ENCODE data around the gene TRIM66. TPM values are rescaled to one million over a fixed set of nuclear protein-coding genes. Genes with fewer than 3 reads are reported as not detected.

The TRIM66 gene
- total and polyA plus RNA-seq, 9 of the 15 experiments (the other 6 are each of a cell fraction or from before 2014, with no cell fraction given), result 1.1 to 7.3 (median 4.9) TPM

DNA sequence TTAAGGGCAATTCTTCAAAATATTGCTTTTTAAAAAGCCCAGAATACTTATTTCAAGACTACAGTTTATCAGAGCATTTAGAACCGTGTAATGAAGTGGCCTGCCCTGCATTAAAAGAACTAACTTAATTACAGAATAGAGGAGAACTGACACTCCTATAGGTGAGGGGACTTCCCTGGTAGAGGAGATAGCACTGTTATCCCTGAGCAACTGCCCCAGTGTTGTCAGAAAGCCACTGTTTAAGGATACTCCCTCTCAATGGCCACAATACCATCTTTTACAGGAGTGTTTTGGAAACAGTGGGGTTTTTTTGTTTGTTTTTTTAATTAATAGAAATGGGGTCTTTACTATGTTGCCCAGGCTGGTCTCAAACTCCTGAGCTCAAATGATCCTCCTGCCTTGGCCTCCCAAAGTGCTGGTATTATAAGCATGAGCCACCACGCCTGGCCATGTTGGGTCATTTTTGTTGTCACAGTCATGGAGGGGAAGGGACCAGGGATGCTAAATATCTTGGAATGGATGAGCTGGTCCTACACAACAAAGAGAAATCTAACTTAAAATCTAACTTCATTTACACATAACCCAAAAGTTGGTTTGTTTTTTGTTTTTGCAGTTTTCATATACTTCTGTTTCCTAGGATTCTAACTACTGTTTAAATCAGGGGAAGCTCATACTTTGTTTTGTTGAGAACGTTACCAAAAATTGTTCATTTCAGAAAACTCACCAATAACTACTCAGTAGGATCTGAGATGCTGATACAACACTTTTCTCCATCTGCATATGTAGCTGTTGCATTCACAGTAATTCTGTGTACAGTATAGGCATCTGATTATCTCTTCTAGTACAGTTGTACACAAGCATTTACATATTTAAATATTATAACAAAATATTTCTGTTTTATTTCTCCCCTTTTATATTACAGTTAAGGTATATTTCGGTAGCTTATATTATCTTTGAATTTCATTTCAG lies 8.2 kb upstream of the TRIM66 start (continued):
- peak; percentile 61; the same call in 1 of the 2 replicates for TF ChIP-seq POLR2AphosphoS5 (IDR thresholded peaks at IDR 0.05; ENCODE audit: control insufficient read depth, insufficient read depth, low read depth, low read length)
- no peak for TF ChIP-seq HDAC3 (IDR thresholded peaks at IDR 0.05; ENCODE audit: borderline replicate concordance, partially characterized antibody)
- no peak for TF ChIP-seq CBX5 (IDR thresholded peaks at IDR 0.05; ENCODE audit: borderline replicate concordance, low read depth)
- TF ChIP-seq, protein P1, sequence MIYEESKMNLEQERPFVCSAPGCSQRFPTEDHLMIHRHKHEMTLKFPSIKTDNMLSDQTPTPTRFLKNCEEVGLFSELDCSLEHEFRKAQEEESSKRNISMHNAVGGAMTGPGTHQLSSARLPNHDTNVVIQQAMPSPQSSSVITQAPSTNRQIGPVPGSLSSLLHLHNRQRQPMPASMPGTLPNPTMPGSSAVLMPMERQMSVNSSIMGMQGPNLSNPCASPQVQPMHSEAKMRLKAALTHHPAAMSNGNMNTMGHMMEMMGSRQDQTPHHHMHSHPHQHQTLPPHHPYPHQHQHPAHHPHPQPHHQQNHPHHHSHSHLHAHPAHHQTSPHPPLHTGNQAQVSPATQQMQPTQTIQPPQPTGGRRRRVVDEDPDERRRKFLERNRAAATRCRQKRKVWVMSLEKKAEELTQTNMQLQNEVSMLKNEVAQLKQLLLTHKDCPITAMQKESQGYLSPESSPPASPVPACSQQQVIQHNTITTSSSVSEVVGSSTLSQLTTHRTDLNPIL (CRISPR knock-in tag; IDR thresholded peaks at IDR 0.05), result no peak
- TF ChIP-seq SMAD2 (IDR thresholded peaks at IDR 0.05; ENCODE audit: low read depth, low read length), result no peak
- TF ChIP-seq GTF2E2 (tag; IDR thresholded peaks at IDR 0.05), result no peak
- TF ChIP-seq KDM1A (IDR thresholded peaks at IDR 0.05), result no peak
- TF ChIP-seq ARID2 (IDR thresholded peaks at IDR 0.05), result no peak
- TF ChIP-seq ZNF644 (tag; IDR thresholded peaks at IDR 0.05; ENCODE audit: low read depth), result no peak
- TF ChIP-seq TAF7 (tag; IDR thresholded peaks at IDR 0.05), result no peak
- no peak for TF ChIP-seq NCOR1 (IDR thresholded peaks at IDR 0.05)
- TF ChIP-seq ZNF197 (CRISPR knock-in tag; IDR thresholded peaks at IDR 0.05; ENCODE audit: low read depth), result no peak
- no peak for TF ChIP-seq BCL6 (CRISPR knock-in tag; IDR thresholded peaks at IDR 0.05)
- peak; percentile 35 for TF ChIP-seq C11orf30 (IDR thresholded peaks at IDR 0.05; ENCODE audit: low read depth)
- TF ChIP-seq POLR2A (conservative IDR thresholded peaks at IDR 0.05), result peak; percentile 24
- TF ChIP-seq ZNF830 (CRISPR knock-in tag; IDR thresholded peaks at IDR 0.05), result no peak
- TF ChIP-seq ZNF316 (IDR thresholded peaks at IDR 0.05), result peak; percentile 67
- TF ChIP-seq ZNF133 (CRISPR knock-in tag; IDR thresholded peaks at IDR 0.05), result no peak
- TF ChIP-seq, protein P2, sequence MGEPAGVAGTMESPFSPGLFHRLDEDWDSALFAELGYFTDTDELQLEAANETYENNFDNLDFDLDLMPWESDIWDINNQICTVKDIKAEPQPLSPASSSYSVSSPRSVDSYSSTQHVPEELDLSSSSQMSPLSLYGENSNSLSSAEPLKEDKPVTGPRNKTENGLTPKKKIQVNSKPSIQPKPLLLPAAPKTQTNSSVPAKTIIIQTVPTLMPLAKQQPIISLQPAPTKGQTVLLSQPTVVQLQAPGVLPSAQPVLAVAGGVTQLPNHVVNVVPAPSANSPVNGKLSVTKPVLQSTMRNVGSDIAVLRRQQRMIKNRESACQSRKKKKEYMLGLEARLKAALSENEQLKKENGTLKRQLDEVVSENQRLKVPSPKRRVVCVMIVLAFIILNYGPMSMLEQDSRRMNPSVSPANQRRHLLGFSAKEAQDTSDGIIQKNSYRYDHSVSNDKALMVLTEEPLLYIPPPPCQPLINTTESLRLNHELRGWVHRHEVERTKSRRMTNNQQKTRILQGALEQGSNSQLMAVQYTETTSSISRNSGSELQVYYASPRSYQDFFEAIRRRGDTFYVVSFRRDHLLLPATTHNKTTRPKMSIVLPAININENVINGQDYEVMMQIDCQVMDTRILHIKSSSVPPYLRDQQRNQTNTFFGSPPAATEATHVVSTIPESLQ (CRISPR knock-in tag; IDR thresholded peaks at IDR 0.05), result no peak
- TF ChIP-seq HDAC2 (IDR thresholded peaks at IDR 0.05), result no peak
- TF ChIP-seq XRCC5 (IDR thresholded peaks at IDR 0.05; ENCODE audit: low read depth, low read length), result no peak
- no peak for TF ChIP-seq MCM7 (IDR thresholded peaks at IDR 0.05)
- TF ChIP-seq, protein P3, sequence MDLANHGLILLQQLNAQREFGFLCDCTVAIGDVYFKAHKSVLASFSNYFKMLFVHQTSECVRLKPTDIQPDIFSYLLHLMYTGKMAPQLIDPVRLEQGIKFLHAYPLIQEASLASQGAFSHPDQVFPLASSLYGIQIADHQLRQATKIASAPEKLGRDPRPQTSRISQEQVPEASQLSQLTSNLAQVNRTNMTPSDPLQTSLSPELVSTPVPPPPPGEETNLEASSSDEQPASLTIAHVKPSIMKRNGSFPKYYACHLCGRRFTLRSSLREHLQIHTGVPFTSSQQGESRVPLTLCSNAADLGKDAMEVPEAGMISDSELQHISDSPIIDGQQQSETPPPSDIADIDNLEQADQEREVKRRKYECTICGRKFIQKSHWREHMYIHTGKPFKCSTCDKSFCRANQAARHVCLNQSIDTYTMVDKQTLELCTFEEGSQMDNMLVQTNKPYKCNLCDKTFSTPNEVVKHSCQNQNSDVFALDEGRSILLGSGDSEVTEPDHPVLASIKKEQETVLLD (IDR thresholded peaks at IDR 0.05), result no peak

Measured in K562 (cell line).